ENCODE measurements around the gene INKA2. TPM values are rescaled to one million over a fixed set of nuclear protein-coding genes. Genes with fewer than 3 reads are reported as not detected.
"Not testable (repeated sequence)": the region's sequence is repeated elsewhere in the genome, so short reads cannot be mapped to it uniquely, and the experiment has no call there.

The INKA2 gene
- total RNA-seq, 2 experiments from 2014 or later = 0.56 to 0.84 TPM

- H3K4me3 Mint-ChIP-seq, H3K9me3 Mint-ChIP-seq, DNase-seq, H3K27ac Mint-ChIP-seq, H3K36me3 Mint-ChIP-seq: not testable (repeated sequence)
- Mint-ChIP-seq H3K27me3 (peaks cover 37% of the 10 kb centered on the region), H3K4me1 (peaks cover 18% of the 10 kb centered on the region)
Observed at GRCh38 chr1:111742292-111742691, 3.1 kb upstream of the INKA2 start.

GRCh38 chr1:111739925-111740765 lies 950 bp upstream of the INKA2 start:
- Mint-ChIP-seq H3K27me3 (peaks cover 44% of the 10 kb centered on the region), H3K36me3 (no peaks in the 10 kb centered on the region), H3K27ac (no peak overlapping the region), H3K4me3 (peak overlapping the region; percentile 84), H3K4me1 (peaks cover 18% of the 10 kb centered on the region), H3K9me3 (no peaks in the 10 kb centered on the region)
- peak; percentile 30 for DNase-seq

GRCh38 chr1:111738436-111739193 lies 580 bp downstream of the INKA2 start:
- H3K27ac Mint-ChIP-seq = no peak overlapping the region
- H3K9me3 Mint-ChIP-seq = no peaks in the 10 kb centered on the region
- H3K4me3 Mint-ChIP-seq = peak overlapping the region; percentile 84
- H3K4me1 Mint-ChIP-seq = peaks cover 18% of the 10 kb centered on the region
- peaks cover 44% of the 10 kb centered on the region for H3K27me3 Mint-ChIP-seq
- peak; percentile 52 for DNase-seq
- H3K36me3 Mint-ChIP-seq = no peaks in the 10 kb centered on the region

GRCh38 chr1:111738133-111738435 lies 1.1 kb downstream of the INKA2 start:
- Mint-ChIP-seq H3K27me3 (peaks cover 44% of the 10 kb centered on the region), H3K4me3 (peak overlapping the region; percentile 52), H3K9me3 (no peaks in the 10 kb centered on the region), H3K4me1 (peaks cover 18% of the 10 kb centered on the region), H3K36me3 (no peaks in the 10 kb centered on the region), H3K27ac (no peak overlapping the region)
- no peak for DNase-seq

GRCh38 chr1:111737216-111738132 lies 1.7 kb downstream of the INKA2 start:
- no peak overlapping the region for H3K27ac Mint-ChIP-seq
- H3K9me3 Mint-ChIP-seq = no peaks in the 10 kb centered on the region
- no peak for DNase-seq
- peaks cover 44% of the 10 kb centered on the region for H3K27me3 Mint-ChIP-seq
- peak overlapping the region; percentile 52 for H3K4me3 Mint-ChIP-seq
- no peaks in the 10 kb centered on the region for H3K36me3 Mint-ChIP-seq
- H3K4me1 Mint-ChIP-seq = peaks cover 18% of the 10 kb centered on the region

- Mint-ChIP-seq H3K27ac (no peak overlapping the region), H3K9me3 (no peaks in the 10 kb centered on the region), H3K27me3 (peaks cover 38% of the 10 kb centered on the region), H3K4me3 (no peak overlapping the region), H3K4me1 (peaks cover 18% of the 10 kb centered on the region), H3K36me3 (no peaks in the 10 kb centered on the region)
- DNase-seq = no peak
Observed at GRCh38 chr1:111736548-111737215, 2.5 kb downstream of the INKA2 start.

- no peak overlapping the region for H3K4me3 Mint-ChIP-seq
- no peaks in the 10 kb centered on the region for H3K36me3 Mint-ChIP-seq
- DNase-seq = no peak
- H3K9me3 Mint-ChIP-seq = no peaks in the 10 kb centered on the region
- peaks cover 31% of the 10 kb centered on the region for H3K27me3 Mint-ChIP-seq
- peaks cover 18% of the 10 kb centered on the region for H3K4me1 Mint-ChIP-seq
- no peak overlapping the region for H3K27ac Mint-ChIP-seq
Observed at GRCh38 chr1:111735858-111736544, 3.2 kb downstream of the INKA2 start.

- H3K27ac Mint-ChIP-seq = no peak overlapping the region
- peaks cover 24% of the 10 kb centered on the region for H3K27me3 Mint-ChIP-seq
- H3K9me3 Mint-ChIP-seq = no peaks in the 10 kb centered on the region
- DNase-seq = no peak
- no peaks in the 10 kb centered on the region for H3K36me3 Mint-ChIP-seq
- H3K4me3 Mint-ChIP-seq = no peak overlapping the region
- peaks cover 13% of the 10 kb centered on the region for H3K4me1 Mint-ChIP-seq
Observed at GRCh38 chr1:111735321-111735720, 3.9 kb downstream of the INKA2 start.

- Mint-ChIP-seq H3K27me3 (peaks cover 22% of the 10 kb centered on the region), H3K9me3 (no peaks in the 10 kb centered on the region), H3K27ac (no peak overlapping the region), H3K4me3 (no peak overlapping the region), H3K36me3 (no peaks in the 10 kb centered on the region), H3K4me1 (peaks cover 11% of the 10 kb centered on the region)
- DNase-seq = no peak
Observed at GRCh38 chr1:111734856-111735255, 4.3 kb downstream of the INKA2 start.

- no peaks in the 10 kb centered on the region for H3K36me3 Mint-ChIP-seq
- no peaks in the 10 kb centered on the region for H3K9me3 Mint-ChIP-seq
- H3K27ac Mint-ChIP-seq = no peak overlapping the region
- peaks cover 10% of the 10 kb centered on the region for H3K4me1 Mint-ChIP-seq
- peaks cover 20% of the 10 kb centered on the region for H3K27me3 Mint-ChIP-seq
- no peak overlapping the region for H3K4me3 Mint-ChIP-seq
- no peak for DNase-seq
Observed at GRCh38 chr1:111734426-111734825, 4.8 kb downstream of the INKA2 start.

GRCh38 chr1:111733992-111734341 lies 5.2 kb downstream of the INKA2 start:
- Mint-ChIP-seq H3K9me3 (no peaks in the 10 kb centered on the region), H3K27me3 (peaks cover 20% of the 10 kb centered on the region), H3K4me1 (peaks cover 10% of the 10 kb centered on the region), H3K4me3 (no peak overlapping the region), H3K27ac (no peak overlapping the region), H3K36me3 (no peaks in the 10 kb centered on the region)
- DNase-seq = no peak

GRCh38 chr1:111733183-111733991 lies 5.8 kb downstream of the INKA2 start:
- Mint-ChIP-seq H3K9me3 (no peaks in the 10 kb centered on the region), H3K4me3 (no peak overlapping the region), H3K4me1 (peaks cover 7% of the 10 kb centered on the region), H3K27me3 (peaks cover 16% of the 10 kb centered on the region), H3K36me3 (no peaks in the 10 kb centered on the region), H3K27ac (no peak overlapping the region)
- DNase-seq = no peak

- H3K4me1 Mint-ChIP-seq = peaks cover 3% of the 10 kb centered on the region
- H3K27me3 Mint-ChIP-seq = peaks cover 12% of the 10 kb centered on the region
- H3K36me3 Mint-ChIP-seq = no peaks in the 10 kb centered on the region
- no peak overlapping the region for H3K4me3 Mint-ChIP-seq
- DNase-seq = no peak
- no peak overlapping the region for H3K27ac Mint-ChIP-seq
- no peaks in the 10 kb centered on the region for H3K9me3 Mint-ChIP-seq
Observed at GRCh38 chr1:111732718-111733117, 6.5 kb downstream of the INKA2 start.

Measured in activated naive CD8-positive, alpha-beta T cell treated with anti-CD3 and anti-CD28 coated beads for 36 hours (primary cell).